ENCODE measurements around the gene RAB40AL. TPM values are rescaled to one million over a fixed set of nuclear protein-coding genes. Genes with fewer than 3 reads are reported as not detected.

RAB40AL gene
- total RNA-seq, 4 donors from 2014 or later, result 1.7 to 2.2 TPM; not detected in 2

DNA sequence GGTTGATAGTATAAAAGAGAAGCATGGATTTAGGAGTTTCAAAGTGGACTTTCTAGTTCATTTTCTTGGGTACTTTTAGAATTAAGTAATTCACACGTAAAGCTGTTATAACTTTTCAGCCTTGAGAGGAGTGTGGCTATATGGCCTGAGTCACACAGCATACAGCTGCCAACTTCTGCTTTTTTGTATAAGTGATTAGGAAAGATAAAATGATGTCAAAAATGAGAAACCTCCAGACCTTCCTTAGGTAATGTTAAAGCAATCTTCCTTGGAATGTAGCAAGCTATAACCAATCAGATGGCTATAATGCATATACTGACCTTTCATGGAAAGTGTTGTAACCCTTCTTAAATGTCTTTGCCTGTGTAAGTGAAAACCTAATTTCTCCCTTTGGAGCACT, 39.2 kb downstream of the RAB40AL start:
- intact Hi-C loops (cut with DNase I; ENCODE audit: low total_unique reads), result no loop called here
- DNase-seq, result no peak
- 48 to 67% methylated on average over 1 of the region's 1 CpG for WGBS, 2 donors (ENCODE audit: low coverage in 1 of 2)
- Histone ChIP-seq H3K36me3 (no peaks in the 10 kb centered on the region), H3K9me3 (no peaks in the 10 kb centered on the region), H3K27me3 (no peaks in the 10 kb centered on the region), H3K4me3 (no peak overlapping the region), H3K4me1 (no peaks in the 10 kb centered on the region), H3K27ac (no peak overlapping the region)
- in situ Hi-C loops (cut with MboI; ENCODE audit: low pct_ligation_motif_present in 1 of 4, low pct_unique_long_range_greater_than_20kb in 1 of 4, low sequenced_read_pairs in 3 of 4), result no loop called here
- TF ChIP-seq POLR2AphosphoS5 (IDR thresholded peaks at IDR 0.05) (no peak), POLR2A (IDR thresholded peaks at IDR 0.05) (no peak), EP300 (IDR thresholded peaks at IDR 0.05; ENCODE audit: low read depth) (no peak)
- TF ChIP-seq, protein P1, sequence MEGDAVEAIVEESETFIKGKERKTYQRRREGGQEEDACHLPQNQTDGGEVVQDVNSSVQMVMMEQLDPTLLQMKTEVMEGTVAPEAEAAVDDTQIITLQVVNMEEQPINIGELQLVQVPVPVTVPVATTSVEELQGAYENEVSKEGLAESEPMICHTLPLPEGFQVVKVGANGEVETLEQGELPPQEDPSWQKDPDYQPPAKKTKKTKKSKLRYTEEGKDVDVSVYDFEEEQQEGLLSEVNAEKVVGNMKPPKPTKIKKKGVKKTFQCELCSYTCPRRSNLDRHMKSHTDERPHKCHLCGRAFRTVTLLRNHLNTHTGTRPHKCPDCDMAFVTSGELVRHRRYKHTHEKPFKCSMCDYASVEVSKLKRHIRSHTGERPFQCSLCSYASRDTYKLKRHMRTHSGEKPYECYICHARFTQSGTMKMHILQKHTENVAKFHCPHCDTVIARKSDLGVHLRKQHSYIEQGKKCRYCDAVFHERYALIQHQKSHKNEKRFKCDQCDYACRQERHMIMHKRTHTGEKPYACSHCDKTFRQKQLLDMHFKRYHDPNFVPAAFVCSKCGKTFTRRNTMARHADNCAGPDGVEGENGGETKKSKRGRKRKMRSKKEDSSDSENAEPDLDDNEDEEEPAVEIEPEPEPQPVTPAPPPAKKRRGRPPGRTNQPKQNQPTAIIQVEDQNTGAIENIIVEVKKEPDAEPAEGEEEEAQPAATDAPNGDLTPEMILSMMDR (IDR thresholded peaks at IDR 0.05), result no peak

GRCh38 chrX:102976793-102977495, 39.9 kb downstream of the RAB40AL start:
- H3K27me3 ChIP-seq, result no peaks in the 10 kb centered on the region
- DNase-seq, result no peak
- in situ Hi-C loops (cut with MboI; ENCODE audit: low pct_ligation_motif_present in 1 of 4, low pct_unique_long_range_greater_than_20kb in 1 of 4, low sequenced_read_pairs in 3 of 4) (no loop called here), intact Hi-C loops (cut with DNase I; ENCODE audit: low total_unique reads) (no loop called here)
- H3K4me3 ChIP-seq, result no peak overlapping the region
- TF ChIP-seq POLR2AphosphoS5 (IDR thresholded peaks at IDR 0.05) (no peak), POLR2A (IDR thresholded peaks at IDR 0.05) (no peak), EP300 (IDR thresholded peaks at IDR 0.05; ENCODE audit: low read depth) (no peak)
- TF ChIP-seq, protein P1 (IDR thresholded peaks at IDR 0.05), result no peak
- no peaks in the 10 kb centered on the region for H3K9me3 ChIP-seq
- WGBS, 2 donors (ENCODE audit: low coverage in 1 of 2), result 37% methylated on average over 4 of the region's 4 CpGs; no CpG with 5 or more reads in 1 of the 2 donors
- no peaks in the 10 kb centered on the region for H3K36me3 ChIP-seq
- H3K4me1 ChIP-seq, result no peaks in the 10 kb centered on the region
- H3K27ac ChIP-seq, result no peak overlapping the region

GRCh38 chrX:102978594-102978993, 41.5 kb downstream of the RAB40AL start:
- H3K9me3 ChIP-seq, result no peaks in the 10 kb centered on the region
- H3K27me3 ChIP-seq, result no peaks in the 10 kb centered on the region
- TF ChIP-seq, protein P1 (IDR thresholded peaks at IDR 0.05), result no peak
- TF ChIP-seq EP300 (IDR thresholded peaks at IDR 0.05; ENCODE audit: low read depth), result no peak
- no peak for TF ChIP-seq POLR2AphosphoS5 (IDR thresholded peaks at IDR 0.05)
- no peak for TF ChIP-seq POLR2A (IDR thresholded peaks at IDR 0.05)
- H3K4me1 ChIP-seq, result no peaks in the 10 kb centered on the region
- H3K27ac ChIP-seq, result no peak overlapping the region
- 81% methylated on average over 9 of the region's 9 CpGs; no CpG with 5 or more reads in 1 of the 2 donors for WGBS, 2 donors (ENCODE audit: low coverage in 1 of 2)
- intact Hi-C loops (cut with DNase I; ENCODE audit: low total_unique reads) (no loop called here), in situ Hi-C loops (cut with MboI; ENCODE audit: low pct_ligation_motif_present in 1 of 4, low pct_unique_long_range_greater_than_20kb in 1 of 4, low sequenced_read_pairs in 3 of 4) (no loop called here)
- no peak overlapping the region for H3K4me3 ChIP-seq
- no peak for DNase-seq
- no peaks in the 10 kb centered on the region for H3K36me3 ChIP-seq

DNA sequence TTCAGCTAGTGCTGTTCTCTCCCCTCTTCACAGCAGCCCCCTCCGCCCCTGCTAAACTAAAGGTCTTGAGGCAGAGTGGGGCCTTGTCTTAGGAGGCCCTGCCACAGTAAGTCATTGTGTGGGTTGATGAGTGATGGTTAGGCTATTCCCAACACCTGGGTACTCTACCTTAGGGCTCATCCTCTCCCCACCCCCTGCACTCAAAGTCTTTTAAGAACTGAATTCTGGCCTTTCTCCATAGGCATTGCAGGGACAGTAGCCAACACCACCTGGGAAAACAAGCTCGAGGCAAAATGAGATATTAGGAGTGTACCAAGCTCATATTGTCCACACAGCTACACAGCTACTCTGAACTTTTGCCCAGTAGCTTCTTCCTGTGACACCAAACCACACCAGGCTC, 42.5 kb downstream of the RAB40AL start:
- intact Hi-C loops (cut with DNase I; ENCODE audit: low total_unique reads) (no loop called here), in situ Hi-C loops (cut with MboI; ENCODE audit: low pct_ligation_motif_present in 1 of 4, low pct_unique_long_range_greater_than_20kb in 1 of 4, low sequenced_read_pairs in 3 of 4) (no loop called here)
- no peaks in the 10 kb centered on the region for H3K27me3 ChIP-seq
- no peak for TF ChIP-seq POLR2AphosphoS5 (IDR thresholded peaks at IDR 0.05)
- no peak for TF ChIP-seq EP300 (IDR thresholded peaks at IDR 0.05; ENCODE audit: low read depth)
- no peak for TF ChIP-seq POLR2A (IDR thresholded peaks at IDR 0.05)
- TF ChIP-seq, protein P1 (IDR thresholded peaks at IDR 0.05), result no peak
- no peaks in the 10 kb centered on the region for H3K36me3 ChIP-seq
- no peak overlapping the region for H3K4me3 ChIP-seq
- no peaks in the 10 kb centered on the region for H3K9me3 ChIP-seq
- no peak overlapping the region for H3K27ac ChIP-seq
- H3K4me1 ChIP-seq, result no peaks in the 10 kb centered on the region
- WGBS, 2 donors (ENCODE audit: low coverage in 1 of 2), result 73 to 100% methylated on average over 1 to 2 of the region's 2 CpGs
- DNase-seq, result no peak
